ENCODE data around the gene GNG7. TPM values are rescaled to one million over a fixed set of nuclear protein-coding genes. Genes with fewer than 3 reads are reported as not detected.

Gene GNG7
- total RNA-seq, 4 donors from 2014 or later, result 4.7 to 15.6 (median 9.2) TPM

GRCh38 chr19:2500156-2500555 is 202.3 kb downstream of the GNG7 start:
- Histone ChIP-seq H3K4me3 (no peak overlapping the region), H3K27ac (no peak overlapping the region), H3K9me3 (no peaks in the 10 kb centered on the region), H3K4me1 (peaks cover 0 to 12% (median 11%) of the 10 kb centered on the region in 3 donors), H3K27me3 (no peaks in the 10 kb centered on the region), H3K36me3 (no peaks in the 10 kb centered on the region)
- ATAC-seq, result no peak
- TF ChIP-seq CTCF (IDR thresholded peaks at IDR 0.05) (no peak), POLR2AphosphoS5 (IDR thresholded peaks at IDR 0.05) (no peak), POLR2A (IDR thresholded peaks at IDR 0.05) (no peak), EP300 (IDR thresholded peaks at IDR 0.05) (no peak)
- 77 to 87% methylated on average over 7 to 10 of the region's 13 CpGs for WGBS, 2 donors (ENCODE audit: low coverage in 1 of 2)

- Histone ChIP-seq H3K4me3 (no peak overlapping the region), H3K27me3 (no peaks in the 10 kb centered on the region), H3K4me1 (peaks cover 0 to 27% (median 18%) of the 10 kb centered on the region in 3 donors), H3K36me3 (no peaks in the 10 kb centered on the region), H3K9me3 (no peaks in the 10 kb centered on the region), H3K27ac (peak overlapping the region in 1 of 4 donors; percentile 97)
- 96 to 100% methylated on average over 5 to 6 of the region's 10 CpGs for WGBS, 2 donors (ENCODE audit: low coverage in 1 of 2)
- TF ChIP-seq POLR2A (IDR thresholded peaks at IDR 0.05) (no peak), EP300 (IDR thresholded peaks at IDR 0.05) (no peak)
- no peak for ATAC-seq
These were observed 205.3 kb downstream of the GNG7 start for GRCh38 chr19:2497186-2497585.

- TF ChIP-seq CTCF (IDR thresholded peaks at IDR 0.05), result no peak
- no peak for TF ChIP-seq POLR2A (IDR thresholded peaks at IDR 0.05)
- TF ChIP-seq EP300 (IDR thresholded peaks at IDR 0.05), result no peak
- no peak for TF ChIP-seq POLR2AphosphoS5 (IDR thresholded peaks at IDR 0.05)
- 5 to 9% methylated on average over 4 to 12 of the region's 16 CpGs for WGBS, 2 donors (ENCODE audit: low coverage in 1 of 2)
- H3K27ac ChIP-seq, result peak overlapping the region; percentile 44 to 97 (median 94)
- no peaks in the 10 kb centered on the region for H3K9me3 ChIP-seq
- no peaks in the 10 kb centered on the region for H3K27me3 ChIP-seq
- no peaks in the 10 kb centered on the region for H3K36me3 ChIP-seq
- H3K4me3 ChIP-seq, result peak overlapping the region; percentile 29 to 64
- H3K4me1 ChIP-seq, result peaks cover 0 to 36% (median 27%) of the 10 kb centered on the region in 3 donors
- ATAC-seq, result peak; percentile 23
These were observed 206.7 kb downstream of the GNG7 start for GRCh38 chr19:2495651-2496316.

GRCh38 chr19:2495130-2495641 is 207.3 kb downstream of the GNG7 start:
- Histone ChIP-seq H3K27ac (peak overlapping the region; percentile 44 to 97 (median 94)), H3K4me1 (peaks cover 0 to 42% (median 32%) of the 10 kb centered on the region in 3 donors), H3K4me3 (peak overlapping the region; percentile 29 to 64), H3K27me3 (no peaks in the 10 kb centered on the region), H3K36me3 (no peaks in the 10 kb centered on the region), H3K9me3 (no peaks in the 10 kb centered on the region)
- ATAC-seq, result peak; percentile 80
- peak; percentile 38 for TF ChIP-seq POLR2AphosphoS5 (IDR thresholded peaks at IDR 0.05)
- no peak for TF ChIP-seq EP300 (IDR thresholded peaks at IDR 0.05)
- no peak for TF ChIP-seq CTCF (IDR thresholded peaks at IDR 0.05)
- TF ChIP-seq POLR2A (IDR thresholded peaks at IDR 0.05), result peak in 1 of 2 donors; percentile 3
- 0% methylated on average over 1 of the region's 26 CpGs; no CpG with 5 or more reads in 1 of the 2 donors for WGBS, 2 donors (ENCODE audit: low coverage in 1 of 2)

GRCh38 chr19:2494447-2495129 is 207.9 kb downstream of the GNG7 start:
- WGBS, 2 donors (ENCODE audit: low coverage in 1 of 2), result no CpG with 5 or more reads among the region's 72 CpGs
- Histone ChIP-seq H3K27ac (peak overlapping the region; percentile 24 to 97 (median 94)), H3K4me3 (peak overlapping the region; percentile 29 to 64), H3K9me3 (no peaks in the 10 kb centered on the region), H3K36me3 (no peaks in the 10 kb centered on the region), H3K27me3 (no peaks in the 10 kb centered on the region), H3K4me1 (peaks cover 0 to 47% (median 35%) of the 10 kb centered on the region in 3 donors)
- peak; percentile 85 for ATAC-seq
- TF ChIP-seq EP300 (IDR thresholded peaks at IDR 0.05), result peak; percentile 17
- peak; percentile 51 for TF ChIP-seq POLR2AphosphoS5 (IDR thresholded peaks at IDR 0.05)
- no peak for TF ChIP-seq POLR2A (IDR thresholded peaks at IDR 0.05)
